Fibroblast of peridontal ligament (primary cell): Measurements from ENCODE around the gene LPCAT1.
"Not testable (repeated sequence)": the region's sequence is repeated elsewhere in the genome, so short reads cannot be mapped to it uniquely, and the experiment has no call there.

Experiments used
- DNase-seq: peaks from one replicate; pipeline ENCODE4 v3.0.0-alpha.2; 2010; ENCODE audit errors: extremely low read depth

Gene LPCAT1, protein sequence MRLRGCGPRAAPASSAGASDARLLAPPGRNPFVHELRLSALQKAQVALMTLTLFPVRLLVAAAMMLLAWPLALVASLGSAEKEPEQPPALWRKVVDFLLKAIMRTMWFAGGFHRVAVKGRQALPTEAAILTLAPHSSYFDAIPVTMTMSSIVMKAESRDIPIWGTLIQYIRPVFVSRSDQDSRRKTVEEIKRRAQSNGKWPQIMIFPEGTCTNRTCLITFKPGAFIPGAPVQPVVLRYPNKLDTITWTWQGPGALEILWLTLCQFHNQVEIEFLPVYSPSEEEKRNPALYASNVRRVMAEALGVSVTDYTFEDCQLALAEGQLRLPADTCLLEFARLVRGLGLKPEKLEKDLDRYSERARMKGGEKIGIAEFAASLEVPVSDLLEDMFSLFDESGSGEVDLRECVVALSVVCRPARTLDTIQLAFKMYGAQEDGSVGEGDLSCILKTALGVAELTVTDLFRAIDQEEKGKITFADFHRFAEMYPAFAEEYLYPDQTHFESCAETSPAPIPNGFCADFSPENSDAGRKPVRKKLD

GRCh38 chr5:1523793-1524480 lies at the start of gene LPCAT1:
TSS of gene LPCAT1 (minus strand) at chr5:1523960. CDS start at chr5:1523844, 116 bp downstream.
- peak; percentile 50 for DNase-seq

DNA sequence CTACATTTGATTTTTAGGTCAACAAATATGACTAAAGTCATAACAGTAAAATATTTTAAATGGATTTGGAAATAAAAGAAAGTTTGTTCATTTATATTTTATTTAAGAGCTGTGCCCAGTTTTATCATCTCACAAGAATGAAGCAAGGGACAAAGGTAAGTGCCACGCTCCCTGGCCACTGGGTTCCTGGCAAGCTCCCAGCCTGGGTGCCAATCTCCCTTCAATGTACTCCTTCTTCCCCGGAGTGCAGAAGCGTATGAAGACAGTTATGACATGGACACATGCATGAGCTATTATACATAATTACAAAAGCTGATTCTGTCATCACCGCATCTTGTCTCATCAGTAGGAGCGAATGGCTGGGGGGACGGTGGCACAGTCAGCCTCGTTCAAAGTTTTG lies 48.1 kb upstream of the LPCAT1 start:
- DNase-seq = not testable (repeated sequence)

DNA sequence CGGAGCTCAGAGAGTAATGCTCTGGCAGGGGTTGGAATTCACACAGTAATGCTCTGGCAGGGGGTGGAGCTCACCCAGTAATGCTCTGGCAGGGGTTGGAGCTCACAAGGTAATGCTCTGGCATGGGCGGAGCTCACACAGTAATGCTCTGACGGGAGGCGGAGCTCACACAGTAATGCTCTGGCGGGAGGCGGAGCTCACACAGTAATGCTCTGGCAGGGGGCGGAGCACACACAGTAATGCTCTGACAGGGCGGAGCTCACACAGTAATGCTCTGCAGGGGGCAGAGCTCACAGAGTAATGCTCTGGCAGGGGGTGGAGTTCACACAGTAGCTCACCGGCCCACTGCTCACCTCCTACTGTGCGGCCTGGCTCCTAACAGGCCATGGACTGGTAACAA lies 47.2 kb upstream of the LPCAT1 start:
- DNase-seq = no peak

- peak; percentile 91 for DNase-seq
Measured at GRCh38 chr5:1568201-1568979, 44.6 kb upstream of the LPCAT1 start.

GRCh38 chr5:1567527-1568200 lies 43.9 kb upstream of the LPCAT1 start:
- DNase-seq = not testable (repeated sequence)

- DNase-seq = no peak
Measured at GRCh38 chr5:1565737-1566734, 42.3 kb upstream of the LPCAT1 start.

DNA sequence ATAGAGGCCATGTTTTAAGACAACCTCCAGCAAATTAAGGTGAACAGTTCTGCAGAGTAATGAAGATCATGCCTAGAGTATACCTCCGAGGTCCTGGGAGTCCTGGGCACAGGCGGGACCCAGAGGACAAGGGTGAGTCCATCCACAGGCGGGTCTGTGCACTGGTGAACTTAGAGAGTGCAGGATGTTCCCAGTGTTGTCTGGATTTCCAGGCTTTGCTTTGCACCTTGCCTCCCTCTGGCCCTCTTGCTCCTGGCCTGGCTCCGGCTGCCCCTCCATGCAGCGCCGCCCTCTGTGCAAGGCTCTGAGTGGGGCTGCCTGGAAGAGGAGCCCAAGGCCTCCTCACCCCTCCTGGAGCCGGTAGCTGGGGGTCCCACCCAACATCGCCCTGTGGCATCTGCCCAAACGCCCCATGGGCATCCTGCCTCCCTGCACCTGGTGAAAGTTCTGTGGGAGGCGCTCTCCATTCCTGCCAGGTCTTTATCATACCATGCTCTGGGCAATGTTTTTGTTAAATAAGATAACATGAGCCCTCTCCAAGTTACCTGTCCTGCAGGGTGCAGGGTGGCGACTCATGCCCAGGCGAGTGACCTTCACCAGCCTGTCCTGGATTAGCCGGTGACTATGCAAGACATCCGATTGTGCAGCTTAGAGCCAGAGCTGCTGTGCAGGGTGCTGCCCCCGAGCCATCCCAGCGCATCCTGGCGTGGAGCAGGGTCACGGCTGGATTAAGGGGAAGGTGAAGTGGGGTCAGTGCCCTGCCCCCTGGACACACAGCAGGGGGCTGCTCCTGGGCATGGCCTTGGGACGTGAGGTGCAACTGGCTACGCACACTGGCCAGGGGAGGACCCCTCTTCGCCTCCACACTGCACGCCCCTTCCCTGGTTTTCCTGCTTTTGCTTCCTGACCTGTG lies 41.3 kb upstream of the LPCAT1 start:
- DNase-seq = no peak

DNA sequence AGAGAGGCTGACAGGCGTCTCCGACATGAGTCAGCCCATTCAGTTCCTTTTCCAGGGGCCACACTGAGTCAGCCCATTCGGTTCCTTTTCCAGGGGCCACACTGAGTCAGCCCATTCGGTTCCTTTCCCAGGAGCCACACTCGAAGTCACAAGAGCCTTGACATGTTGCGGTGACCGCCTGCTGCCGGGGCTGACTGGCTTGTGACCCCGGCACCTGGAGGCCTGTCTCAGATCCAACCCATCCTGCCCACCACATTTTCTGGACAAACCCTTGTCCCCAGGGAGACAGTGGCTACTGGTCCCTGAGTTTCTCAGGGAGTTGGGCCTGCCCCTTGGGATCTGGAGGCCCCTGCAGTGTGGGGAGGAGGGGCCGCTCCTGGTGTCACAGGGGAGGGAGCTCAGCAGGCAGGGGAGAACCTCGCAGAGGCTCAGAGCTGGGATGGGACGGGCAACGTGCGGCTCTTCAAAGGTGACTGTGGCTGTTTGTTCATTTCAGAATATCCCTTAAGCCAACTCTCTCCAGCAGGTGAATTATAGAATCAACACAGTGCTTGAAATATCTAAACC lies 40.5 kb upstream of the LPCAT1 start:
- DNase-seq = no peak

DNA sequence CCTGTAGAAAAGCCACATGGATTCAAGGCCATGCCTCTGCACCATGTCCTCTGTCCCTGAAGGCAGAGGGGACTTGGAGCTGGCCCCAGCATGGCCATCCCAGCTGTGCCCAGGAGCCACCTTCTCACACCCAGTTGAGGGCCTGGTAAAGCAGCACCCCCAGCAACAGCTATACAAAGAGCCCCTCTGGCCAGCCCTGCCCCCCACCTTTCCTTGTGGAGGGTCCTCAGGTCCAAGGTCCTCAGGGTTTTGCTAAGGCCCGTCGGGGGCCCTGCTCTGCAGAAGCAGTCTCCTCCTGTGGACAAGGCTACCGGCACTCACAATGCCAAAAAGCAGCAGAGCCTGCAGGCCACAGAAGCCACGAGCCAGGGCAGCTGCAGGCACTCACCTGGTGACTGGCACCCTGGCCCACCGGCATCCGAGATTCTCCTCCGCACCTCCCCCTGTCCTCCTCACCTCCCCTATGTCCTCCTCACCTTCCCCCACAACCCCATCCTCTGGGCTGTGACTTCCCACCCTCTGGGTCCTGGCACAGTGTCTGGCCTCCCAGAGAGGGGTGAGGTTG lies 39.9 kb upstream of the LPCAT1 start:
- DNase-seq = no peak

DNA sequence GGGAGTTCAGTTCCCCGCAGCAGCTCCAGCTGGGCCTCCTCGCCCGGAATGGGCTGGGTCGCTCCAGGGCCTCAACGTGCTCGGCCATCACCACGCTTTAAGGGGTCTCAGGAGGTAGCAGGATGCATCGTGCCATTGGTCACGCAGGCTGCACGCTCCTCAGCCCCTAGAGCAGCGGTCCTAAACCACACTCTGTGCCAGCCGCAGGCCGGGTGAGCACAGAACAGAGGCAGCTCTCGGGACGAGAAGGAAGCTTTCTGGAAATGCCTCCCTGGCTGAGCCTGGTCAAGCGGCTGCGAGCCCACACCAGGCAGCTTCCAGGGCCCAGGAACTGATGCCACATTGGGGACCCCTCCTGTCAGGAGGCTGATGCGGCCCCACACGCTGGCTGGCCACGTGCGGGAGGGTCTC lies 39.3 kb upstream of the LPCAT1 start:
- no peak for DNase-seq

DNA sequence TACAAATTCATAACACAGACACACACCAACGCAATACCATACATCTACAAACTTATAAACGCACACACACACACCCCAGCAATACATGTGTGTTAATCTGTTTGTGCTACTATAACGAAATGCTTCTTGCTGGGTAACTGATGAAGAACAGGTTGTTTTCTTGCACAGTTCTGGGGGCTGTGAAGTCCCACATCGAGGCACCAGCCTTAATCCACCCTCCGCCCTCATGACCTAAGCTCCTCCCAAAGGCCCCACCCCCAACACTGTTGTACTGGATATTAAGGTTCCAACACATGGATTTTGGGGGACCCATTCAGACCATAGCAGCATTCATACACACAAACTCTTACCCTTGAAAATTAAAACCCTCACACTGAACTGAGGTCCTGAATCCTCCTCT lies 38.8 kb upstream of the LPCAT1 start:
- no peak for DNase-seq

- no peak for DNase-seq
Measured at GRCh38 chr5:1561402-1561929, 37.7 kb upstream of the LPCAT1 start.

GRCh38 chr5:1560499-1560898 lies 36.7 kb upstream of the LPCAT1 start:
- DNase-seq = not testable (repeated sequence)

DNA sequence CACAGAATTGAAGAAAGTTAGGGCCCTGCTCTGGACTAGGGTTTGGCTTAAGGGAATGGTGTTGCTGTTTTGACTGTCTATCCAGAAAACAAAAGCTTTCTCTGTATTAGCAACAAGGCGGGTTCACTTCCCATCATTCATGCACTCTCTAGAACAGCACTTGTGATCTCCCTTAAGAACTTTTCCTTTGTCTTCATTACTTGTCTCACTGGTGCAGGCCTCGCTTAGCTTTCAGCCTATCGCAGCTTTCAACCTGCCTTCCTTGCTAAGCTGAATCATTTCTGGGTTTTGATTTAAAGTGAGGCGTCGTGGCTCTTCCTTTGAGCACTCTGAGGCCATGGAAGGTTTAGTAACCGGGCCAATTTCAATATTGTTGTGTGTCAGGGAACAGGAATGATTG lies 35.2 kb upstream of the LPCAT1 start:
- DNase-seq = no peak

GRCh38 chr5:1557114-1557873 lies 33.5 kb upstream of the LPCAT1 start:
- no peak for DNase-seq

DNA sequence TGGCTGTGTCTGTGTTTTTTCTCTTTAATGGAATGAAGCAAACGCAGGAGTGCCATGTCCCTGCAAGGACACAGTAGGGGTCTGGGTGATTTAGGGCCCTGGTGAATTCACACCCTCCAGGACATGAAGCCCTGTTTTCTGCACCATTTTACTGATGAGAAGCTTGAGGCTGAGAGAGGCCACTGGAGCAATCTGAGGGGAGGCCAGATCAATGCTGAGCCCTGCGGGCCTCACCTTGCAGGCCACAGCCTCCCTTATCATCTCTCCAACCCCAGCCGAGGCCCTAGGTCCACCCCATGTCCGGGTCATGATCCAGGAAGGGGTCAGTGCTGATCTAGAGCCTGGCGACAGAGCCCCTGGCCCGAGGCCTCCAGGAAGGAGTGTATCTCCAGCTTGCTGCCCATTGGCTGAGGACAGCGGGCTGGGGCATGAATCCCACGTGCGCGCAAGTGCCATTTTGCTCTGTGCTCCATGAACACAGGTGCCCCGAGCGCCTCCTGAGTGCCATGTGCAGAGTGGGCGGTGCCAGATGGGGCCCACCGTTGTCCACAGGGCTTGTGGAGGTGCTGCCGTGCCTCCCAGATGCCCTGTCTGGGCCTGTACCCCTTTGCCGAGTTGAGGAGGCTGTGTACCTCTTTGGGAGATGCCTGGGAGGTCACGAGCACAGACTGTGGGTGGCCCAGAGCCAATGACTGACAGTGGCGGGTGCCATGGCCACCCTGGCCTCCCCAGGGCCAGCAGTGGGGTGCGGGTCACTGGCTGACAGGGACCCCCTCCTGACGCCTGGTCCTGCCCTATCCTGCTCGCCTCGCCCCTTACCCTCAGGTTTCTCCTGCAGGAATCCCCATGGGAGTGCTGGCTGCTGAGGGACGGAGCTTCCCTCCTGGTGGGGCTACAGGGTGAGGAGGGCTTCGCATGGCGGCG lies 32.3 kb upstream of the LPCAT1 start:
- no peak for DNase-seq
